ENCODE measurements around the gene NUP85. TPM values are rescaled to one million over a fixed set of nuclear protein-coding genes. Genes with fewer than 3 reads are reported as not detected.

NUP85 gene
- total RNA-seq, 2 experiments from 2014 or later, result 129 to 219 TPM

- Histone ChIP-seq H3K79me2 (ENCODE audit: insufficient read depth, low read depth, low read length) (peaks cover 42% of the 10 kb centered on the region), H3K4me3 (ENCODE audit: low read depth, low read length, poor library complexity, severe bottlenecking) (no peak overlapping the region), H4K20me1 (ENCODE audit: insufficient read depth, low read length) (peaks cover 1% of the 10 kb centered on the region; the same call in 1 of the 2 replicates), H2AFZ (ENCODE audit: low read length) (no peak overlapping the region), H3K9me2 (ENCODE audit: insufficient read depth, low read length) (no peaks in the 10 kb centered on the region), H3K27ac (ENCODE audit: low read depth, low read length, poor library complexity, severe bottlenecking) (no peak overlapping the region), H3K9me3 (ENCODE audit: low read length) (no peaks in the 10 kb centered on the region), H3K36me3 (ENCODE audit: insufficient read depth, low read length) (peaks cover 52% of the 10 kb centered on the region), H3K4me1 (ENCODE audit: insufficient read depth, low read length, poor library complexity, severe bottlenecking) (peaks cover 32% of the 10 kb centered on the region), H3K4me2 (ENCODE audit: low read length) (no peak overlapping the region)
- DNase-seq (ENCODE audit: low spot score), result no peak
- TF ChIP-seq CTCF (conservative IDR thresholded peaks at IDR 0.05; ENCODE audit: low read length) (no peak), EZH2phosphoT487 (IDR thresholded peaks at IDR 0.05; ENCODE audit: borderline replicate concordance, low read depth, low read length) (no peak)
- BruUV-seq (replicated peaks), result no TSS peak
- POLR2A ChIA-PET, result no interaction called here
- intact Hi-C loops (cut with micrococcal nuclease; ENCODE audit: unreplicated experiment), result no loop called here
- CTCF ChIA-PET (ENCODE audit: unreplicated experiment), result no interaction called here
Measured at GRCh38 chr17:75265614-75266315, 60.3 kb downstream of the NUP85 start.

GRCh38 chr17:75266316-75267152 lies 61.1 kb downstream of the NUP85 start:
- intact Hi-C loops (cut with micrococcal nuclease; ENCODE audit: unreplicated experiment), result no loop called here
- Histone ChIP-seq H3K27ac (ENCODE audit: low read depth, low read length, poor library complexity, severe bottlenecking) (no peak overlapping the region), H3K4me3 (ENCODE audit: low read depth, low read length, poor library complexity, severe bottlenecking) (no peak overlapping the region), H3K4me1 (ENCODE audit: insufficient read depth, low read length, poor library complexity, severe bottlenecking) (peaks cover 32% of the 10 kb centered on the region), H3K79me2 (ENCODE audit: insufficient read depth, low read depth, low read length) (peaks cover 37% of the 10 kb centered on the region), H3K9me2 (ENCODE audit: insufficient read depth, low read length) (no peaks in the 10 kb centered on the region), H3K9me3 (ENCODE audit: low read length) (no peaks in the 10 kb centered on the region), H3K4me2 (ENCODE audit: low read length) (no peak overlapping the region), H3K36me3 (ENCODE audit: insufficient read depth, low read length) (peaks cover 52% of the 10 kb centered on the region), H2AFZ (ENCODE audit: low read length) (no peak overlapping the region), H4K20me1 (ENCODE audit: insufficient read depth, low read length) (no peaks in the 10 kb centered on the region)
- ChIA-PET CTCF (ENCODE audit: unreplicated experiment) (no interaction called here), POLR2A (interaction anchor here (0.7 kb wide), 1 partner anchor 20 kb away, joined by 7 read pairs; no protein-coding TSS in a partner anchor)
- TF ChIP-seq EZH2phosphoT487 (IDR thresholded peaks at IDR 0.05; ENCODE audit: borderline replicate concordance, low read depth, low read length), result no peak
- TF ChIP-seq CTCF (conservative IDR thresholded peaks at IDR 0.05; ENCODE audit: low read length), result no peak
- no peak for DNase-seq (ENCODE audit: low spot score)
- BruUV-seq (replicated peaks), result no TSS peak

- Histone ChIP-seq H3K27ac (ENCODE audit: low read depth, low read length, poor library complexity, severe bottlenecking) (no peak overlapping the region), H3K4me3 (ENCODE audit: low read depth, low read length, poor library complexity, severe bottlenecking) (no peak overlapping the region), H2AFZ (ENCODE audit: low read length) (no peak overlapping the region), H3K36me3 (ENCODE audit: insufficient read depth, low read length) (peaks cover 52% of the 10 kb centered on the region), H3K79me2 (ENCODE audit: insufficient read depth, low read depth, low read length) (peaks cover 39% of the 10 kb centered on the region), H3K9me3 (ENCODE audit: low read length) (no peaks in the 10 kb centered on the region), H3K9me2 (ENCODE audit: insufficient read depth, low read length) (no peaks in the 10 kb centered on the region), H3K4me1 (ENCODE audit: insufficient read depth, low read length, poor library complexity, severe bottlenecking) (peaks cover 35% of the 10 kb centered on the region), H4K20me1 (ENCODE audit: insufficient read depth, low read length) (no peaks in the 10 kb centered on the region), H3K4me2 (ENCODE audit: low read length) (no peak overlapping the region)
- no peak for DNase-seq (ENCODE audit: low spot score)
- intact Hi-C loops (cut with micrococcal nuclease; ENCODE audit: unreplicated experiment), result no loop called here
- TF ChIP-seq CTCF (conservative IDR thresholded peaks at IDR 0.05; ENCODE audit: low read length), result no peak
- TF ChIP-seq EZH2phosphoT487 (IDR thresholded peaks at IDR 0.05; ENCODE audit: borderline replicate concordance, low read depth, low read length), result no peak
- ChIA-PET CTCF (ENCODE audit: unreplicated experiment) (no interaction called here), POLR2A (interaction anchor here (0.7 kb wide), 1 partner anchor 20 kb away, joined by 7 read pairs; no protein-coding TSS in a partner anchor)
- no TSS peak for BruUV-seq (replicated peaks)
Measured at GRCh38 chr17:75267153-75267410, 61.6 kb downstream of the NUP85 start.
